ENCODE results near the gene MGAT5.

Gene MGAT5

DNA sequence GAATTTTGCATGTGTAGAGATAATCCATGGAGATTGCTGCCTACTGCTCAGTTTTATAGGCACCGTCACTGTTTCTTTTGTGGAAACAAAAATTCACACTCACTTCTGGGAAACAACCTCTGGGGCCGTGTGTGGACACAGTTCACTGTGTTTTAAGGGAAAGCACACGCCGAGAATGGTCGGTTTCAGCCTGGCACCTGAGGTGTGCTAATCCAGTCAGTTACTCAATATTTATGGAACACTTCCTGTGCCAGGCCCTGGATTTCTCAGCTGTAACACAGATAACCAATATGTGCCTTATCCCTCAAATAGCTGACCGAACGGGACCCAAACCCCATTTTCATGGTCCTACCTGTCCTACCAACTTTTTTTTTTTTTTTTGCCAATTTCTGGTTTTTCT lies 179.6 kb downstream of the MGAT5 start:
- no peak for DNase-seq

DNA sequence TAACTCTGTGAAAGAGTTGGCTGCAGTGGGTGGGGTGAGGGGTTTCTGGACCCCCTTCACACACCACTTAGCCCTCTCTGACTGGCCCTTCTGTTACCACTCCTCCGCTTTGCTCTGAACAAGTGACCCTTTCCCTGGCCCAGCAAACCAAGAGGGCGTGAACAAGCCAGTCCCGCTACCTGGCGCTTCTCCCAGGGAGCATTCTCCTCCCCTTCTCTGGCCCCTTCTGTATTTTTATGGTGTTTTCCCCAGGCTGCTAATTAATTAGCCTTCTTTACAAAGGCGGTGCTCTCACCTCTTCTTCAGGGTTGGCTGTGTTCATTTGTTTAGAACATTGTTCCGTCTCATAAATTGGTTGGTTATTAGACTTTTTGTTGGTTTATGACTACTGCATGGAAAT lies 180.1 kb downstream of the MGAT5 start:
- DNase-seq, result no peak

DNA sequence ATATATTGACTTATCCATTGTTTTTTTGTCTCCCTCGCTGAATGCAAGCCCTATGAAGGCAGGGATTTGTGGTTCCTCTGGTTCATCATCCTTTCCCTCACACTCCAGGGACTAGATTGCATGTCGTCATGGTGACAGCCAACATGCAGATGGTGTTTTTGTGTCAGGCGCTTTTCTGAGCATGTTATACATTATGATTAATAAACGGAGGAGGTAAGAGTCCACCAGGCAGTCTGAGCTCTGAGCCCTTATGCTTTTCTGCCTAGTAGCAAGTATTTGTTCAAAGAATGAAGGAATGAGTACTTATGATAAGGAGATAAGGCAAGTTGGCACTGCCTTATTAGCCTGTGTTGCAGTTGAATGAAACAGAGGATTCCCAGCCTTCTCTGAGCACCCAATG lies 181.6 kb downstream of the MGAT5 start:
- DNase-seq, result no peak

DNA sequence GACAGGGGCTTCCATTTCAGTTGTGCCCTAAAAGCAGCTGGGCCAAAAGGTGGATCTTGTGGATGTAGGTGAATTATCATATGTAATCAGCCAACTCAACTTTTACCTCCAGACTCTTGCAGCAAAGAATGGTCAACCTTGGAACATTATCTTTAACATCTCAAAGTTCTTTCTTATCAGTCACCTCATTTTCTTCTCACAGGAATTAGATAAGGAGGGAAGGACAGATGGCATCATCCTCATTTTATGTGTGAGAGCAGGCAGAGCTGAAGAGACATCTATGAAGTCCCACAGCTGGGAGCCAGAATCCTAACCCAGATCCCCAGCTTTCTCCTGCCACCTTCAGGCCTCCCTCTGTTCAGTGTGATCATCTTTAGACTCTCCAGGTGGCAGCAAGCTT lies 182.1 kb downstream of the MGAT5 start:
- DNase-seq, result no peak

DNA sequence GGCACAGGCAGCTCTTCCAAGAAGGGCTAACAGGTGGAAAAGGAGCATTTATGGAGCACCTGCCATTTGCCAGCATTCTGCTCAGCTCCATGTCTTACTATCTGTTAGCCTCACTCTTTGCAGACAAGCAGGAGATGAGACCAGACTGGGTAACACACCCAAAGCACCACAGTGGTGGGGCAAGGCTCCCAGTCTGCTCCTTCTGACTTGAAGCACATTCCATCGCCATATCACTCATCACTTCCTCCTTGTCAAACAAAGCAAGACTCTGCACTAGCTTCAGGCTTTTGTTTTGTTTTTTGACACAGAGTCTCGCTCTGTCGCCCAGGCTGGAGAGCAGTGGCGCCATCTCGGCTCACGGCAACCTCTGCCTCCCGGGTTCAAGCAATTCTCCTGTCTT lies 182.8 kb downstream of the MGAT5 start:
- no peak for DNase-seq

DNA sequence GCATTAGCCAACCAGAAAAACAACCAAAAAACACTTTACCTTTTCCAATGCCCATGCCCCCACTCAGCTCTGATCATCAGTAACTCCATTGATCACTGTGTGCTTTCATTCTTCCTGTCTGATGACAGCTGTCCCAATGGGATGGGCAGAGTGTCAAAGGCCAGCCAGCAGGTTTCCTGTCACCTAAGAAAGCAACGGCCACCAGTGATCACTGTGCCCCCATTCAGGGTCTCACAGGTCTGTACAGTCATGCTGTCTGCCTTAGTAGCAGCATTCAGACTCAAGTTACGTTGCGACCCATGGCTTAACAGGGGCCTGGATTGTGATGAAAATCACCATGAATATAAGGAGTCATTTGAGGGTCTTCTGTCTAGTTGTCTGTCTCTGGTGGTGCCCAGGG lies 184.5 kb downstream of the MGAT5 start:
- no peak for DNase-seq

DNA sequence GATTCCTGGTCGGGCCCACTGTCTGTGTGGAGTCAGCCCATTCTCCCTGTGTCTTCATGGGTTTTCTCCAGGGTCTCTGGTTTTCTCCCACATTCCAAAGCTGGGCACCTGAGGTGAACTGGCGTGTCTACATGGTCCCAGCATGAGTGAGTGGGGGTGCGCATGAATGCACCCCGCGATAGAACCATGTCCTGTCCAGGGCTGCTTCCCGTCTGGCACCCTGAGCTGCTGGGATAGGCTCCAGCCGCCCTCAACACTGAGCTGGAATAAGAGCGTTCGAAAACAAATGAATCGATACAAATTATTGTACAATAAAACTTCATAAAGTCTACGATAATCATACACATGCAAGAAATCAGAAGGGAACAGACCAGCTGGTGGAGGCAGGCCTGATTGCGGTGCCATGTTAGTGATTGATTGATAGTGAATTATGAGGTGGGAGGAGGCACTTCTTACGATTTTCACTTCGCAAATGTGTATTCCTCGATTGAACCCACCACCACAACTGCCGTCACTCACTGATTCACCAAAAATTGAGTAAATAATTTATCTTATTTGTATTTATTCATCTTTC lies 186.6 kb downstream of the MGAT5 start:
- no peak for DNase-seq

DNA sequence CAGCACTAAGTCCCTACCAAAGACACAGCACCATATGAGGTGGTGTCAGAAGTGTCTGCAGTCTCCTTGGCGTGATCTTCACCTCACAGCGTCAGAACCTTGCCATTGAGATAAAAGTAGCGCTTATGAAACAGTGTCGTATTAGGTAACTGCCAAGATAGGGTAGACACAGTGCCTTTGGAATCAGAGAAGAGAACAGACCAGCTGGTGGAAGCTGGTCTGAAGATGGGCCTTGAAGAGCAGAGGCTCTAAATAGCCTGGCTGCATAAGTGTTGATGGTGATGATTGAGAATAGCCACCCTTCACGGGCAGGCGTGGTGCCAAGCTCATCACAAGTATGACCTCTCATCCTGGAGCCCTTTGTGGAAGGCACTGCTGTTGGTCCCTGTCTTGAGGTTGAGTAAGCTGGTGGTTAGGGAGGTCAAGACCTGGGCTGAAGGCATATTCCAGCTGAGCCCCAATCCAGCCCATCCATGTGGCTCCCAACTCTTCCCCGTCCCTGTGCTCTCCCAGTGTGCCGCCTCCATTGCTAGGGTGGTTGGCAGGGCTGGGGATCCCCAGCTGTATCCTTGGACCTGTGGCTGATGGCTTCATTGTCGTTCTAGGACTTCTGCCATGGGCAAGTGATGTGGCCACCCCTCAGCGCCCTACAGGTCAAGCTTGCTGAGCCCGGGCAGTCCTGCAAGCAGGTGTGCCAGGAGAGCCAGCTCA lies 187.4 kb downstream of the MGAT5 start:
- no peak for DNase-seq

DNA sequence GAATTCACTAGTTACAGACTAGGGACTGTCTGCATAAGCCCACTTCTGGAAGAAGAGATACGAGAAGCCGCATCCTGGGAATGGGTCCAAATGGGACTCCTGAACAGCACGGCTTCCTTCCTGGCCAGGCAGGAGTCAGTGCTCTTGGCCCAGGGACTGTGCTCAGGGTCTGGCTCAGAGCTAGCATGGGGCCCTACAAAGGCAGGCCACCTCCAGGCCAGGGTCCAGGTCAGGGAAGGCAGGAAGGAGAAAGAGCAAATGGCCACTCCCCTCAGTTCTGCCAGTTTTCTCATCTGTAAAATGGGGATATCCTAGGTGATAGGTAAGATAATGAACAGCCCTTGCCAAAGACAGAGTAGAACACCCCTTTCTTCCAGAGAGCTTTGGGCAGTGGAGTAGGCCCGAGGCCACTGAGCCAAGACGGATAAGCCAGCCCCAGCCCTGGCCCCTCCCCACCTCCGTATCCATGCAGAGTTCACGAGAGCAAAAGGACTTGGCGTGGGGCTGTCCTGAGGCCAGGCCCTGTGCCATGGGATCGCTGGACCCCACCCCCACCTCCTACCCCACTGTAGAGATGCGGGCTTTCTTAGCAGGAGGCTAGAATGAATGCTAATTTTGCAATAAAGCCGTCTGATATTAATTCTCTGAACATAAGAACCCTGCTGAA lies 190.1 kb downstream of the MGAT5 start:
- no peak for DNase-seq

DNA sequence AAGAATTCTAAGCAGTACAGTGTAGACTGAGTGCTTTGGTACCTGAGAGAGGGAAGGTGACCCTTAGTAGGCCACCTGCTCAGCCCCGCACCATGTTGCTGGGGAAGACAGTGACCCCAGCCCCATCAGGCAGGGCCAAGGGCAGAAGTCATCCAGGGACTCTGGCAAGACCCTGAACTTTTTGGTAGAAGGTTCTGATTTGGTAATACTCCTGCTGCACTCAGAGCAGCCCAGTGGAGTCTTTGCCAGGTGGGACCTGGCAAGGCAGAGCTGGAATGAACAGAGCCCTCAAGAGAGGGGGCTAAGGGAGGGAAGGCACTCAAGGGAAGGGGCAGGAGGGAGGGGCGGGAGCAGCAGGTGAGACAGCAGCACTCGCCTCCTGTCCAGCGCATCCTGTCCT lies 191.2 kb downstream of the MGAT5 start:
- DNase-seq, result no peak

DNA sequence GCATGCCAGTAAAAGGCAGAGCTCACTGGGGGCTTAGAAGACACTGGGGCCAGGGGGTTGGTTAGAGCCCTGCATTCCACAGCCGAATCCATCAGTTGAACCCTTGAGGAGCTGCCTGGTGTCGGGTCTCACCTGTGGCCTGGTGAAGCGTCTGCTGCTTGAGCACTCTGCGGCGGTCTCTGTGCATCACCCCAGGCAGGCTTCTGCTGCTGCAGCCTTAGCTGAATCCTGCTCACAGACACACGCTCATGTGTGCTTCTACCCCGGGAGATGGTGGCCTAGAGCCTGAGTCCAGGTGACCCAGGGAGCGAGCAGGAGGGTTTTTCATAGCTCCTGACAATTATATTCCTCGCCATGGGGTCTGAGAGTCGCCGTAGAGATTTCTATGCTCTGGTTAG lies 192.1 kb downstream of the MGAT5 start:
- DNase-seq, result no peak

DNA sequence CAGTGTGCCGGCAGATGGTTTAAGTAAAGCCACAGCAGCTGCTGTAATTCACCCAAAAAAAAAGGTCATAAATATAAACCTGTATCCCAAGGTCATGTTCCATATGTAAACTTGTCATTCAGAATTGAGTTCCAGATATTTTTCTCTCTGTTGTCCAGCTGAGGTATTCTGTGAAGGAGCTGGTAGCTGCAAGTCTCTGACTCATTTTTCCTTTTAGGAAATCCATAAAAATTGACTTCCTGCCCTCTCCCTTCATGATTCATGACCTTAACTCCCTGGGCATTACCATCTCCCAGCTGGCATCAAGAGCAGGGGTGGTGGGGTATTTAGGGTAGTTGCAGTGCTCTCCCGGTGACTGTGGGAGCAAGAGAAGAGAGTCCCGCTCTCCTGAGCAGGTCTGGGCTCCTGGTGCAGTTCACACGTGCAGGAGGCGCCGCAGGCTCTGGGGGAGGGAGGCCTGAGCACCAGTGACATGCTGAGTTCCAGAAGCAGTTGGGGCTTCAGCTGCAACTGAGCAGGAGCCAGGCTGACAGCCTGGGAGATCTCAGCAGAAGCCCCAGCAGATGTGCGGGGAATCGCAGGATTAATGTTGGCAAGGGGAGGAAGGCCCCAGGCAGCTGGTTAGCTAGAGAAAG lies 192.6 kb downstream of the MGAT5 start:
- no peak for DNase-seq

DNA sequence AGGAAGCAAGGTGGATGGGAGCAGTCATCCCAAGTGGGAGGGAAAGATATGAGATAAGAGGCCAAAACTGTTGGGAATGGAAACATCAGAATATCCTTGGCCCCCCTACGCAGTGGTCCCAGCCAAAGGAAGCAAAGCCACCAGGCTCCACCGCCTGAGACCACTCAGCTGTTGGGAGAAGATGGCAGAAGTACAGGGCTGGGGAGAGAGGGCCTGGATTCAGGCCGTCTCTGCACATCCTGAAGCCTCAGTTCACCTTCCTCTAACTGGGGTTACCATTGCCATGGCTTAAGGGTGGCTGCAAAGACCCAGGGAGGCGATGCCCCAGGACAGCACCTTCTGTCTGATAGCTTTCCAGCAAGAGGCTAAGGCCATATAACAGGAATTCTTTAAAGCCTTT lies 193.8 kb downstream of the MGAT5 start:
- DNase-seq, result no peak

DNA sequence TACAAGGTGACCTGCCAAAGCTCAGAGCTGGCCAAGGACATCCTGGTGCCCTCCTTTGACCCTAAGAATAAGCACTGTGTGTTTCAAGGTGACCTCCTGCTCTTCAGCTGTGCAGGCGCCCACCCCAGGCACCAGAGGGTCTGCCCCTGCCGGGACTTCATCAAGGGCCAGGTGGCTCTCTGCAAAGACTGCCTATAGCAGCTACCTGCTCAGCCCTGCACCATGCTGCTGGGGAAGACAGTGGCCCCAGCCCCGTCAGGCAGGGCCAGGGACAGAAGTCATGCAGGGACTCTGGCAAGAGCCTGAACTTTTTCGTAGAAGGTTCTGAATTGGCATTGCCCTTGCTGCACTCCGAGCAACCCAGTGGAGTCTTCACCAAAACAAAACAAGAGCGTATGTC lies 194.8 kb downstream of the MGAT5 start:
- DNase-seq, result no peak

DNA sequence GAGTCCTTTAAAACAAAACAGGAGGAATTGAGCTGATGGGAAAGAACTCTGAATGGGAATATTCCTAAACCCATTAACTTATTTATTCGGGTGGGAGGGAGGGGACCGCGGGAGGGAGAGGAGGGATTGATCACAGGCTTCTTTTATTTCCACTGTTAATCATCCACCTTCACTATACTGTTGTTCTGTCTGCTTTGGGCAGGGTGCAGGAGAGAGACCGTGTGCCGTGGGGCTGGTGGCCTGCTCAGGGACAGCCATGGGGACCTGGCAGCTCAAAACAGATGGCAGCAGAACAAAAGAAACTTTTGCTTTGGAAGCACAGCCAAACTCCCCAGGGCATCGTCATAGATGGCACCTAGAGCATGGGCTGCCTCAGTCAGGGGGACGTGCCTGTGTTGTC lies 195.3 kb downstream of the MGAT5 start:
- no peak for DNase-seq

DNA sequence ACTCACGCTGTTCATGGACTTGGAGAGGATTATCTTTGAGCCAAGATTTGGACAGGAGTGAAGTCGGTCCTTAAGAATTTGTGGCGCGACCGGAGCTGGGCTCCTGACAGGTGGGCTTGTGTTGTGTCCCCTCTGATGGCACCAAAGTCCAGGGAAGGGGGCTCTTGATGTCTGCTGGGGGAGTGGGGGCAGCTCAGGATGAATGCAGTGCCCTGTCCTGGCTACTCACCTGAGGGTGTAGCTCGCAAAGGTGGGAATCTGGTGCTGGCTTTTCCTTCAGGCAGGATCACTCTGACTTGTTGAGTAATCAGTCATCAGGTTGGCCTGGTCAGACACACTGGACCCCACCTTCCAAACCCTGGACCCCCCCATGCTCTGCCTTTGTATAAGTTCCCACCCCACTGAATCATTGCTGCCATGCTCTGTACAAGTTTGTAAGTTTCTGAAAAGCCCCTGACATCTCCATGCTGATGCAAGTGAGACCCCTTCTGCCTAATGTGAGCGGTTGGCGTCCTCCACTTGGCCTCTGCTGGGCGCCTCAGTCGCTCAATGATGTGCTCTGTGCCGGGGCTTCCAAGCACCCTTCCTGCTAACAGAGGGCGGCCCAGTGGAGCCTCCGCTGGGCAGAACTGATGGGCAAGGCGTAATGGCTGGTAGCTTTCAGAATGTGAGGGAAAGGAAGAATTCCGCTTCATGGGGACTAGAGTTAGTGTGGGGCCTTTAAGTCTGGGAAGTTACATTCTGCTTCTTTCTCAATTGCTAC lies 196.1 kb downstream of the MGAT5 start:
- DNase-seq, result no peak

DNA sequence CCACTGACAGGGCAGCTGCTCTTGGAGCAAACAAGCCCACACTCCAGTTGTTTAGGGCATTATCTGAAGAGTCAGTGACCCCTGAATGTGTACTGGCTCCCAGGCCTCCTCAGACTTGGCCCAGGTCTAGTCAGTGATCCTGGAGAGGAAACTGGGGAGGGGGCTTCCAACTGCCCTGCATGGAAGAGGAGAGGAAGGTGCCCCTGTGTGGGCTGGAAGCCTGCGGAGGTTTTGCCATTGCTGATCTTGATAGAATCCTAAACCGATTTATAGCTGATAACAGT lies 197.4 kb downstream of the MGAT5 start:
- DNase-seq, result no peak

DNA sequence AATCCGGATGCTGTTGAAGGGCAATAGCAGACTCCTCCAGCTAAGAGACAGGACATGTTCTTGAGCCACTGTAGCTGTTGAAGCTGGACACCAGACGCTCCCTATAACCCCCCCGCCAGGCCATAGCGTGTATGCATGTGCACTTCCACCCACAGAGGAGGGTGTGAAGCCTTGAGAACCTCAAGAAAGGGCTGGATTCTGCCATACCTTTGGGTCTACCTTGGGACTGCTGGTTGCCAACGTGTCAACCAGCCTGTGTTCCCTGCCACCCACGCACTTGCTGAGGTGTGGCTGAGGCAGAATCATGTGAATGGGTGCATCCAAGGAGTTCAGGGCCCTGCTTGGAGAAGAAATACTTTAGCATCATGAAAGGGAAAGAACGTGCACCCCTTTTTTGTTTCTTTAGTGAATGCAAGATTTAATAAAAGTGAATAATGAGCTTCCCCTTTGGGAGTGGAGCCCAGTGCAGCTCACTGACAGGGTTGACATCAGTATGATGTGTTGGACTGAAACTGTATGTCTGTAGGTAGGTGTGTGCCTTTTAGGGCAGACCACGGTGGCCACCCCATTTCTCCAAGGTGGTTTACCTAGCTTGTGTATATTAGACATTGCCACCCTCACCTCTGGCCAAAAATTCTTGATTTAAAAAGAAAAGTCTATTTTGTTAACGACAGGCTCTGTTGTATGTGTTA lies 198.3 kb downstream of the MGAT5 start:
- no peak for DNase-seq

DNA sequence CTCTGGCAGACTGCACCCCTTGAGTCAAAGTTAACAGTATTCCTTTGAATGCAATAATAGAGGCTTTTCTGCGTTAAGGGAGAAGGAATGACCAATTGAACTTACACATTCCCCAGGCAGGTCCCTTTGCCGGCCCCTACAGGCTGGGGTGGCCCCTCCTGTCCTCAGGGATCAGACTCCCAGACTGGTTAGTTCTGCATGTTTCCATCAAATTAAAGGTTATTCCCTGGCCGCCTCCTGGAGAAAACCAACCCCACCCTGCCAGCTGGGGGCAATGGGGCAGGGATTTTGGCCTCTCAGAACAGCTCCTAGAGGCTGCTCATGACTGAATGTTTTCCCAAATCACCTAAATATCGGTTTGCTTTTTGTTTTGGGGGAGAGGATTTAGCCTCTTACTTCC lies 199.6 kb downstream of the MGAT5 start:
- no peak for DNase-seq

DNA sequence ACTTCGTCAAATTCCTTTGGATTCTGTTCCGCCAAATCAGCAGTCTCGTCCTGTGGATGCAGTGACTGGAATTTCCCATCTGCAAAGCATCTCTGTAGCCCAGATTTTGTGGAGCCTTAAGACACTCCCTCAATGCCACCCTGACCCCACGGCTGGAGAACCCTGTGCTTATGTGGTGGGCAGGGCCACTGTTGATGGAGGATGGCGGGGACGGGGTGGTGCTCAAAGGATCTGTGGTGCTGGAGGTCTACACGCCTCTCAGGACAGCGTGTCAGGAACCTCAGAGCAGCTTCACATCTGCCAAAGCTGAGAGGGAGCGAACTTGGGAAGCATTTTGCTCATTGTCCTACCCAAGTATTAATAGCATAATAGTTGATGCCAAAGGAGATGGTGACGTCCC lies 200.1 kb downstream of the MGAT5 start:
- DNase-seq, result no peak

DNA sequence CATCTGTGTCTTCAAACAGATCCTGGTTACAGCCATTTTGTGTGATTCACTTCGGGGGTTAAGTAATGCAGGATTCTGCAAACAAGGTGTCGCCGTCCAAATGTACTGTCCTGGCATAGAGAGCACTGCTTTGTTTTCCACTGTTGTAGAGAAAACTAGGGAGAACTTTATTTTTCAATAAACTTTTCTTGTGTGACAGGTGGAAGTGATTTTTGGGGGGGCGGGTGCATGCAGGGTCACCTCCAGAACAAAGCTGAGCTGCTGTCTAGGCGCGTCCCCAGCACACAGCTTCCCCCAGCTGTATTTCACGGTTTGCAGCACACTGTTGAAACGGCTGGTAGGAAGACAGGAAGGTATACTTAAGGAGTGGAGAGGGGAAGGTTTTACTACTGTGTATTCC lies 200.6 kb downstream of the MGAT5 start:
- no peak for DNase-seq

DNA sequence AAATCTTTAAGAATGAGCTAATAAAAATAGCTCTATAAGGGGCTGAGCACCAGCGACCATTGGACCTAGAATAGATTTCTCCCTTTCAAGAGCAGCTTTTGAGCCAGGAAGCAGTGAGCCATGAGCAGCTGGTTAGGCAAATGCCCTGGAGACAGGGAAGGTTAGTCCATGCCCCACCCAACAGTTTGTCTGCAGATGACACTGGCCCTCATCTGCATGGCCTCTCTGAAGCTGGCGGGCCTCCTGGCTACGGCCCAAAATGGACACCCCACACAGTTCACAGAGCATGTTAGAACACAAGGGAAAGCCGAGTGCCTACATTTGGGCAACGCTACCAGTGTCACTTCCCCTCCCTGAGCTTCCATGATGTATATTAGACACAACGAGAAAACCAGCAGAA lies 201.1 kb downstream of the MGAT5 start:
- DNase-seq, result no peak

DNA sequence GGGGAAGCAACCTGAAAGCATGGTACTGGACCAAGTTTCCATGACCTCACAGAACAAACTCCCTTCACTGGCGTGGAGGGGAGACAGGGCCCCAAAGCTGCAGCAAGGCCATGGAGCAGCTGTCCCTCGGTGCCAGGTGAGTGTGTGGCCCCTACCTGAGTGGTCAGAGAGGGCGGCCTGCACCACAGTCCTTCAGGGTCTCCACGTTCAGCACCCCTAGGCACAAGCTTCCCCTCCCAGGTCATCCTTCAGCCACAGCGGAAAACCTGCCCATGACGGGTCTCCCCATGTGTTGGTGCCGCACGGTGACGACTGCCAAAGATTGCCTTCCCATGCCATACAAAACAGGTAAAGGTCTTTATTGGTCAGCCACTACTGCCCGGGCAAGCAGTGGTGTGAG lies 201.6 kb downstream of the MGAT5 start:
- no peak for DNase-seq

Data from CD4-positive, alpha-beta T cell treated with Interleukin-17A for 1 hour (primary cell).